Fibroblast of pulmonary artery (primary cell): Measurements from ENCODE around the gene RDH13.

Source experiments
- DNase-seq: peaks from one replicate; pipeline ENCODE4 v3.0.0-alpha.2; 2010; ENCODE audit warnings: low read depth
- H3K4me3 ChIP-seq: replicated peaks from 2 replicates; pipeline ENCODE4 v1.5.1; 2011; ENCODE audit warnings: low read depth, mild to moderate bottlenecking, control low read depth, low read length, moderate library complexity
- TF ChIP-seq, protein P1 (sequence below): IDR thresholded peaks from 2 replicates; pipeline ENCODE4 v1.5.1; 2011; ENCODE audit warnings: mild to moderate bottlenecking, control low read depth, low read length, inconsistent platforms; ENCODE audit errors: missing control alignments

RDH13 gene

DNA sequence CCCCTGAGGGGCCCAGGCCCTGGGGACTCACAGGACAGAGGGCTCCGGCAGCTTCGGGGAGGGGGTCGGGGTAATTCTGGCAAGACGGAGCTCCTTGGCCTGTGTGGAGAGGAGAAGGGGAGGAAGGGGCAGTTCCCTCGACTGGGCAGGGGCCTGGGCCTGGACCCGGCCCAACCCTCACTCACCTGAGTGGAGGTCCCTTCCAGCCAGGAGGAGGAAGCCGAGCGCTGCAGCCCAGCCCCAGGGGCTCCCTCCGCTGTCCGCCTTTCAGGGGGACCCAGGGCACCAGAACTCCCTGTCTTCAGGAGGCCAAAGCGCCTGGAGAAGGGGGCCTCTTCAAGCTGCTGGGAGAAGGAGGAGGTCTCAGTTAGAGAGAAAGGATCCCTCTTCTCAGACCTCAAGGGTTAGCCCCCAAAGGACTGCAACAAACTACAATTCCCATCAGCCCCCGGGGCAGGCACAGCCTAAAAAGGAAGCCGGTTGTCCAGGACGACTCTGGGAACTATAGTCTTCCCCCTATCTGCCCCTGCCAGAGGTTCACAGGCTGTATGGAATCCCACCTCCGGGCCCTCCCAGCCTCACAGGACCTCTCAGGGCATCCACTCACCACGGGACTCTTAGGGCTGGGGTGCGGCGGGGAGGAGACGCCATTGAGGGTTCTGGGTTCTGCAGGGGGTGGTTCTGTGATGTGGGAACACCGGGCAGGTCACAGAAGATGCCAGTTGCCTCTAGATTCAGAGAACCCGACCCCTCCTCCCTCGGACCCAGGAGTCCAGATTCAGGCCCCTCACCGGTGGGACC is 32.5 kb upstream of the RDH13 start:
- DNase-seq = no peak
- TF ChIP-seq, protein P1, sequence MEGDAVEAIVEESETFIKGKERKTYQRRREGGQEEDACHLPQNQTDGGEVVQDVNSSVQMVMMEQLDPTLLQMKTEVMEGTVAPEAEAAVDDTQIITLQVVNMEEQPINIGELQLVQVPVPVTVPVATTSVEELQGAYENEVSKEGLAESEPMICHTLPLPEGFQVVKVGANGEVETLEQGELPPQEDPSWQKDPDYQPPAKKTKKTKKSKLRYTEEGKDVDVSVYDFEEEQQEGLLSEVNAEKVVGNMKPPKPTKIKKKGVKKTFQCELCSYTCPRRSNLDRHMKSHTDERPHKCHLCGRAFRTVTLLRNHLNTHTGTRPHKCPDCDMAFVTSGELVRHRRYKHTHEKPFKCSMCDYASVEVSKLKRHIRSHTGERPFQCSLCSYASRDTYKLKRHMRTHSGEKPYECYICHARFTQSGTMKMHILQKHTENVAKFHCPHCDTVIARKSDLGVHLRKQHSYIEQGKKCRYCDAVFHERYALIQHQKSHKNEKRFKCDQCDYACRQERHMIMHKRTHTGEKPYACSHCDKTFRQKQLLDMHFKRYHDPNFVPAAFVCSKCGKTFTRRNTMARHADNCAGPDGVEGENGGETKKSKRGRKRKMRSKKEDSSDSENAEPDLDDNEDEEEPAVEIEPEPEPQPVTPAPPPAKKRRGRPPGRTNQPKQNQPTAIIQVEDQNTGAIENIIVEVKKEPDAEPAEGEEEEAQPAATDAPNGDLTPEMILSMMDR = no peak
- no peak overlapping the region for H3K4me3 ChIP-seq

- DNase-seq = no peak
- TF ChIP-seq, protein P1 = no peak
- H3K4me3 ChIP-seq = no peak overlapping the region
These were observed 31.7 kb upstream of the RDH13 start for GRCh38 chr19:55094456-55095259.

DNA sequence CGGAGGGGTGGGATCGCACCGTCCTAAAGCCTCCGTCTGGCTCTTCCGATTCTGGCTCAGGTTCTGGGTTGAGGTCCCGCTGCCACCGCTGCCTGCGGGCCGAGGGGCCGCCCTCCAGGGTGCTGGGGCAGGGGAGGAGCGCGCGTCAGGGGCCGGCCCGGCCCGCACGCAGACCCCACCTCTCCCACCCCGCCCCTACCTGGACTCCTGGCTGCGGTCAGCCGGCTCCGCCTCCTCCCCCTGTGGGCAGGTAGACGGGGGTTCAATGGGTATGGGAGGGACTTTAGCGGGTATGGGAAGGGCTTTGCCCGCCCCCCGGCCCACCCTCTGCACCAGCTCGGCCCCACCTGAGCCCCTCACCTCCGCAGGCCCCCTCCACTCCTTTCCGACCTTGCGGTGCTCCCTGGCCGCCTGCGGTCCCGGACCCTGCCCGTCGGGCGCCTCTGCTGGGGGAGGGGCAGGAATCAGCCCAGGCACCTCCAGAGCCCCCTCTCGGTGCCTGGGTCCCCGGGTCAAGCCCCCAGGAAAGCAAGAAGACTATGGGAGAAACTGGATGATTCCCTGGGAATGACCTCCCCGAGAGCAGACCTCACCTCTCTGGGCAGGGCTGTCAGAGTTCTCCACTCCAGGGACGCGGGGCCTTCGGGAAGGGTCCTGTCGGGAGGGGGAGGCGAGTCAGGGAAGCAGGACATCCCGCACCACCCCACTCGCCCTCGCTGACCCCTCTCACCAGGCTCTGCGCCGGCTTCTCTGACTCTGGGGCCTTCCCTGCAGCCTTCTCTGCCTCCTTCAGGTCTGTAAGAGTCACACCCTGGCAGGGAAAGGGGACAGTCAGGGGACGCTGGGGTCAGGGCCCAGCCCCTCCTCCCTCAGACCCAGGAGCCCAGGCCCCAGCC is 29.7 kb upstream of the RDH13 start:
- H3K4me3 ChIP-seq = no peak overlapping the region
- no peak for DNase-seq
- TF ChIP-seq, protein P1 = no peak

DNA sequence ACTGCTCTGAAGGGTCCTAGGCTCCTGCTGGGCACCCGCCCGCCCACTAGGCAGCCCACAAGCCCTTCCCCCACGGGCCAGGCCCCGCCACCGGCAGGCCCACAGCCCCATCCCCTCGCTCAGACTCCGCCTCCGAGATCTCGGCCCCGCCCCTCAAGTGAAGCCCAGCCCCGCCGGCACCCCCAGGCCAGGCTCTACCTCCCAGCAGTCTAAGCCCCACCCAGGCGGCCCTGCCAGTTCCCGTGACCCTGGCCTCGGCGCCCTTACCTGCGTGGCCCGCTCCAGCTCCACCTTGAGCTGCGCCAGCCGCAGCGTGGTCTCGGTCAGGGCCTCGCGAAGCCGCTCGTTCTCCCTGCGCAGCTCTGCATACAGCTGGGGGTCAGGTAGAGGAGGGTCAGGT is 29.0 kb upstream of the RDH13 start:
- H3K4me3 ChIP-seq = no peak overlapping the region
- DNase-seq = no peak
- TF ChIP-seq, protein P1 = no peak

DNA sequence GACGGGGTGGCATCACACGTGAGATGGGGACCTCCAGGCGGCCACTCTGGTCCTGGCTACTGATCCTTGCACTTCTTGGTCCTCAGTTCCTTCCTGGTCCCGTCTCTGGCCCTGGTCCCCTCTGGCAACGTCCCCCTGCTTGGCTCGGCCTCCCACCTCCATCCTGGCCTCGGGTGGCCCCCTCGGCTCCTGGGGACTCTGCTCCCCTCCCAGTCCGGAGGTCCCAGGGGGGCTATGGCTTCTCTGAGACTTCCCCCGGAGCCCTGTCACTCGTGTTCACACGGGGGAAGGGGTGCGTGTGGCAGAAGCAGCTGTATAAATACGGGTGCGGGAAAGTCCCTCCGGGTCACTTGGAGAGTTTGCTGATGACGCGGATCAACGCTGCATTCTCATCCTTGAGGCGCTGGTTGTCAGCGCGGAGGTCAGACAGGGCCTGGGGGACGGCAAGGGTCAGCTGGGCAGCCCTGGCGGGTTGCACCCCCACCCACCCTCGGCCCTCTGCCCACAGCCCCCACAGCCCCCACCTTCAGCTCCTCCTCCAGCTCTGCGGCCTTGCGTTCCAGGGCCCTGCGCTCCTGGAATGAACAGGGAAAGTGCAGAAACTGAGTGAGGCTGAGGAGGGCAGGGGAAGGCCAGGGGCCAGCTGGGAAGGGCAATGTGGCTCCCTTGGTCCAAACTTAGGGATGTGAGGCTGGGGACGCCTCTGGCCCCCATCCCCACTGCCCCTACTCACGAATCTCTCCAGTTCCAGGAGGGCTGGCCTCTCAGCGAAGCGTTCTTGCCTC is 28.4 kb upstream of the RDH13 start:
- DNase-seq = no peak
- TF ChIP-seq, protein P1 = no peak
- no peak overlapping the region for H3K4me3 ChIP-seq

DNA sequence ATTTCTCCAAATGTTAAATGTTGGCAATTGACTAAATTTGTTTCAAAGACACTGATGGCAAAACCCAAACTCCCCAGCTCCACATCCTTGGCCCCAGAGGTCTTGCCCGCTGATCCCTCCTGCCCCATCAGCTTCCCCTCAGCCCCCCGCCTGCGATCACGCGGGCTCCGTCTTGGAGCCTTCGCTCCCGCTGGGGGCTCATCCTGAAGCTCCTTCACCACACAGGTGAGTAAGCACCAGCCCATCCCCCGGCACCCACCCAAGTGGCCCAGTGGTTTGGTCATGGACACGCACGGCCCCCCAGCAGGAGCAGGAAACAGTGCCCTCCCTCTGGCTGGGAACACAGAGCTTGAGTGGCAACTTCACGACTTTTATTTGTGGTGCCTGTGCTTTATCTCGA is 27.6 kb upstream of the RDH13 start:
- H3K4me3 ChIP-seq = no peak overlapping the region
- DNase-seq = no peak
- TF ChIP-seq, protein P1 = no peak
